Measurements from ENCODE around the gene NAPB. TPM values are rescaled to one million over a fixed set of nuclear protein-coding genes. Genes with fewer than 3 reads are reported as not detected.

The NAPB gene
- polyA plus RNA-seq, 2 of the 4 experiments (the other 2 are of a cell fraction), result 6.2 to 12.7 TPM

GRCh38 chr20:23397961-23398360, 23.3 kb downstream of the NAPB start:
- FAIRE-seq, result no peak
- no peak for DNase-seq (ENCODE audit: low read depth in 1 of 2, low spot score in 1 of 2)
- Histone ChIP-seq H3K4me2 (no peak overlapping the region), H3K4me3 (no peak overlapping the region), H3K4me1 (no peaks in the 10 kb centered on the region), H3K9me3 (no peaks in the 10 kb centered on the region), H3K27ac (no peak overlapping the region)
- ATAC-seq, result no peak
- CTCF ChIA-PET, result interaction anchor here (1.1 kb wide), 1 partner anchor 21 kb away, joined by 3 read pairs; no protein-coding TSS in a partner anchor
- 97% methylated on average over 2 of the region's 2 CpGs for WGBS (ENCODE audit: missing lambda C conversion rate)
- POLR2A ChIA-PET, result no interaction called here
- TF ChIP-seq BCL3 (IDR thresholded peaks at IDR 0.05) (no peak), TP53 (CRISPR knock-in tag; IDR thresholded peaks at IDR 0.05) (no peak), SMC3 (IDR thresholded peaks at IDR 0.05) (no peak), ZNF302 (CRISPR knock-in tag; IDR thresholded peaks at IDR 0.05) (no peak), CTCF (IDR thresholded peaks at IDR 0.05) (no peak), FOSL2 (IDR thresholded peaks at IDR 0.05) (no peak), FOSL2 (CRISPR knock-in tag; IDR thresholded peaks at IDR 0.05) (no peak), ZFP36 (IDR thresholded peaks at IDR 0.05; ENCODE audit: borderline replicate concordance, partially characterized antibody) (no peak), ESRRA (IDR thresholded peaks at IDR 0.05; ENCODE audit: borderline replicate concordance, low read length) (no peak), JUN (IDR thresholded peaks at IDR 0.05) (no peak), CBX8 (IDR thresholded peaks at IDR 0.05) (no peak), HDAC2 (IDR thresholded peaks at IDR 0.05) (no peak), RNF2 (IDR thresholded peaks at IDR 0.05; ENCODE audit: borderline replicate concordance, low read depth) (no peak), ZSCAN20 (CRISPR knock-in tag; IDR thresholded peaks at IDR 0.05) (no peak), RFX5 (IDR thresholded peaks at IDR 0.05) (no peak), KDM1A (IDR thresholded peaks at IDR 0.05; ENCODE audit: low read depth) (no peak), E2F6 (IDR thresholded peaks at IDR 0.05; ENCODE audit: borderline replicate concordance, low read depth) (no peak), USF2 (IDR thresholded peaks at IDR 0.05) (no peak), CHD2 (IDR thresholded peaks at IDR 0.05; ENCODE audit: low read length, partially characterized antibody) (no peak), MYC (IDR thresholded peaks at IDR 0.05; ENCODE audit: borderline replicate concordance, low read length) (no peak), CBX2 (IDR thresholded peaks at IDR 0.05; ENCODE audit: borderline replicate concordance, low read depth) (no peak)

GRCh38 chr20:23396950-23397627, 24.2 kb downstream of the NAPB start:
- no peaks in the 10 kb centered on the region for H3K9me3 ChIP-seq
- POLR2A ChIA-PET, result no interaction called here
- H3K4me3 ChIP-seq, result no peak overlapping the region
- H3K4me2 ChIP-seq, result no peak overlapping the region
- no peak for FAIRE-seq
- no peak for TF ChIP-seq MYC (IDR thresholded peaks at IDR 0.05; ENCODE audit: borderline replicate concordance, low read length)
- no peak for TF ChIP-seq CEBPB (IDR thresholded peaks at IDR 0.05)
- no peak for TF ChIP-seq ELK1 (IDR thresholded peaks at IDR 0.05; ENCODE audit: low read depth, low read length)
- TF ChIP-seq FOSL2 (IDR thresholded peaks at IDR 0.05), result no peak
- no peak for TF ChIP-seq FOSL2 (CRISPR knock-in tag; IDR thresholded peaks at IDR 0.05)
- no peak for TF ChIP-seq HEYL (CRISPR knock-in tag; IDR thresholded peaks at IDR 0.05)
- CTCF ChIA-PET, result interaction anchor here (1.0 to 1.2 kb wide), 3 partner anchors 11 to 26 kb away, joined by 3 to 4 read pairs (median 3); no protein-coding TSS in a partner anchor
- no peaks in the 10 kb centered on the region for H3K4me1 ChIP-seq
- no peak overlapping the region for H3K27ac ChIP-seq
- WGBS (ENCODE audit: missing lambda C conversion rate), result 82% methylated on average over 6 of the region's 6 CpGs
- no peak for DNase-seq (ENCODE audit: low read depth in 1 of 2, low spot score in 1 of 2)
- no peak for ATAC-seq

Measured in A549 (cell line).